IPS-NIHi11 (cell line): ENCODE data around the gene TAF11L14.
"Not testable (repeated sequence)": the region's sequence is repeated elsewhere in the genome, so short reads cannot be mapped to it uniquely, and the experiment has no call there.

Experiments used
- DNase-seq: peaks from one replicate; pipeline ENCODE4 v3.0.0; 2012; ENCODE audit warnings: mixed read lengths, low spot score

The TAF11L14 gene

GRCh38 chr5:17634160-17634559 is at the start of gene TAF11L14:
Gene TAF11L14, plus strand, starts transcription at chr5:17634460.
- DNase-seq = no peak

- not testable (repeated sequence) for DNase-seq
Observed at GRCh38 chr5:17585658-17586057, 48.6 kb upstream of the TAF11L14 start, which contains the start of gene TAF11L7. Gene TAF11L7, minus strand, starts transcription at chr5:17585758.

- DNase-seq = not testable (repeated sequence)
Observed at GRCh38 chr5:17590860-17591259, 43.4 kb upstream of the TAF11L14 start, which contains the start of gene TAF11L8. Gene TAF11L8, minus strand, starts transcription at chr5:17590960.

GRCh38 chr5:17594255-17594654 is 40.0 kb upstream of the TAF11L14 start, which contains the start of gene TAF11L9:
Gene TAF11L9, minus strand, starts transcription at chr5:17594394.
- DNase-seq = not testable (repeated sequence)

GRCh38 chr5:17597728-17598127 is 36.5 kb upstream of the TAF11L14 start, which contains the start of gene TAF11L10:
Gene TAF11L10, minus strand, starts transcription at chr5:17597828.
- not testable (repeated sequence) for DNase-seq

- DNase-seq = not testable (repeated sequence)
Observed at GRCh38 chr5:17603880-17604279, 30.4 kb upstream of the TAF11L14 start, which contains the start of gene TAF11L11. Gene TAF11L11, plus strand, starts transcription at chr5:17604183.

- no peak for DNase-seq
Observed at GRCh38 chr5:17604951-17605350, 29.3 kb upstream of the TAF11L14 start.

- not testable (repeated sequence) for DNase-seq
Observed at GRCh38 chr5:17607461-17607860, 26.8 kb upstream of the TAF11L14 start.

GRCh38 chr5:17610092-17610491 is 24.2 kb upstream of the TAF11L14 start, which contains the start of gene TAF11L12:
Gene TAF11L12, plus strand, starts transcription at chr5:17610392.
- not testable (repeated sequence) for DNase-seq

- no peak for DNase-seq
Observed at GRCh38 chr5:17614872-17615605, 19.2 kb upstream of the TAF11L14 start.

GRCh38 chr5:17619354-17619753 is 14.9 kb upstream of the TAF11L14 start:
- DNase-seq = no peak

GRCh38 chr5:17620627-17621026 is 13.6 kb upstream of the TAF11L14 start:
- peak; percentile 74 for DNase-seq

- no peak for DNase-seq
Observed at GRCh38 chr5:17625686-17626085, 8.6 kb upstream of the TAF11L14 start.

- DNase-seq = not testable (repeated sequence)
Observed at GRCh38 chr5:17631788-17632187, 2.5 kb upstream of the TAF11L14 start, which contains the start of gene TAF11L13. Gene TAF11L13, plus strand, starts transcription at chr5:17632088.

GRCh38 chr5:17649232-17649631 is 15.0 kb downstream of the TAF11L14 start:
- not testable (repeated sequence) for DNase-seq

- DNase-seq = not testable (repeated sequence)
Observed at GRCh38 chr5:17655201-17655759, 21.0 kb downstream of the TAF11L14 start.

- no peak for DNase-seq
Observed at GRCh38 chr5:17655921-17656320, 21.7 kb downstream of the TAF11L14 start.

- DNase-seq = no peak
Observed at GRCh38 chr5:17663182-17663581, 28.9 kb downstream of the TAF11L14 start.

GRCh38 chr5:17665836-17666235 is 31.6 kb downstream of the TAF11L14 start:
- no peak for DNase-seq

GRCh38 chr5:17666726-17667235 is 32.5 kb downstream of the TAF11L14 start:
- no peak for DNase-seq

GRCh38 chr5:17670353-17670752 is 36.1 kb downstream of the TAF11L14 start:
- no peak for DNase-seq

- DNase-seq = no peak
Observed at GRCh38 chr5:17678751-17679324, 44.6 kb downstream of the TAF11L14 start.
